ENCODE measurements around the gene PABPN1L.
A peak's percentile ranks its signal among the peaks of the same experiment; 100 is the strongest.
"Not testable (repeated sequence)": the region's sequence is repeated elsewhere in the genome, so short reads cannot be mapped to it uniquely, and the experiment has no call there.

The PABPN1L gene

GRCh38 chr16:88892065-88892464 lies 25.6 kb upstream of the PABPN1L start:
- Mint-ChIP-seq H3K27ac (no peak overlapping the region), H3K9me3 (no peaks in the 10 kb centered on the region), H3K27me3 (no peaks in the 10 kb centered on the region), H3K36me3 (no peaks in the 10 kb centered on the region), H3K4me1 (no peaks in the 10 kb centered on the region), H3K4me3 (no peak overlapping the region)

GRCh38 chr16:88891083-88891482 lies 24.6 kb upstream of the PABPN1L start:
- no peak overlapping the region for H3K4me3 Mint-ChIP-seq
- H3K27ac Mint-ChIP-seq, result no peak overlapping the region
- no peaks in the 10 kb centered on the region for H3K36me3 Mint-ChIP-seq
- no peaks in the 10 kb centered on the region for H3K9me3 Mint-ChIP-seq
- no peaks in the 10 kb centered on the region for H3K4me1 Mint-ChIP-seq
- H3K27me3 Mint-ChIP-seq, result no peaks in the 10 kb centered on the region

- not testable (repeated sequence) for H3K9me3 Mint-ChIP-seq, H3K4me3 Mint-ChIP-seq, H3K27me3 Mint-ChIP-seq, H3K4me1 Mint-ChIP-seq, H3K27ac Mint-ChIP-seq, H3K36me3 Mint-ChIP-seq
Measured at GRCh38 chr16:88889702-88890352, 23.4 kb upstream of the PABPN1L start.

- H3K9me3 Mint-ChIP-seq, result no peaks in the 10 kb centered on the region
- H3K36me3 Mint-ChIP-seq, result no peaks in the 10 kb centered on the region
- H3K27me3 Mint-ChIP-seq, result no peaks in the 10 kb centered on the region
- H3K4me1 Mint-ChIP-seq, result no peaks in the 10 kb centered on the region
- no peak overlapping the region for H3K27ac Mint-ChIP-seq
- H3K4me3 Mint-ChIP-seq, result no peak overlapping the region
Measured at GRCh38 chr16:88888461-88889387, 22.3 kb upstream of the PABPN1L start.

GRCh38 chr16:88888057-88888456 lies 21.6 kb upstream of the PABPN1L start:
- no peaks in the 10 kb centered on the region for H3K9me3 Mint-ChIP-seq
- H3K27me3 Mint-ChIP-seq, result no peaks in the 10 kb centered on the region
- H3K36me3 Mint-ChIP-seq, result no peaks in the 10 kb centered on the region
- no peak overlapping the region for H3K27ac Mint-ChIP-seq
- H3K4me3 Mint-ChIP-seq, result no peak overlapping the region
- H3K4me1 Mint-ChIP-seq, result peaks cover 3% of the 10 kb centered on the region

- no peaks in the 10 kb centered on the region for H3K27me3 Mint-ChIP-seq
- no peaks in the 10 kb centered on the region for H3K36me3 Mint-ChIP-seq
- no peak overlapping the region for H3K4me3 Mint-ChIP-seq
- H3K9me3 Mint-ChIP-seq, result no peaks in the 10 kb centered on the region
- no peak overlapping the region for H3K27ac Mint-ChIP-seq
- H3K4me1 Mint-ChIP-seq, result peaks cover 3% of the 10 kb centered on the region
Measured at GRCh38 chr16:88886845-88887521, 20.5 kb upstream of the PABPN1L start.

- no peaks in the 10 kb centered on the region for H3K36me3 Mint-ChIP-seq
- H3K4me1 Mint-ChIP-seq, result peaks cover 3% of the 10 kb centered on the region
- H3K27ac Mint-ChIP-seq, result no peak overlapping the region
- H3K27me3 Mint-ChIP-seq, result no peaks in the 10 kb centered on the region
- no peak overlapping the region for H3K4me3 Mint-ChIP-seq
- H3K9me3 Mint-ChIP-seq, result no peaks in the 10 kb centered on the region
Measured at GRCh38 chr16:88886420-88886844, 20.0 kb upstream of the PABPN1L start.

GRCh38 chr16:88885693-88886280 lies 19.3 kb upstream of the PABPN1L start:
- H3K36me3 Mint-ChIP-seq, result no peaks in the 10 kb centered on the region
- H3K4me1 Mint-ChIP-seq, result peaks cover 3% of the 10 kb centered on the region
- no peak overlapping the region for H3K27ac Mint-ChIP-seq
- no peaks in the 10 kb centered on the region for H3K9me3 Mint-ChIP-seq
- H3K27me3 Mint-ChIP-seq, result no peaks in the 10 kb centered on the region
- no peak overlapping the region for H3K4me3 Mint-ChIP-seq

- no peak overlapping the region for H3K4me3 Mint-ChIP-seq
- peaks cover 3% of the 10 kb centered on the region for H3K4me1 Mint-ChIP-seq
- H3K27me3 Mint-ChIP-seq, result no peaks in the 10 kb centered on the region
- H3K27ac Mint-ChIP-seq, result no peak overlapping the region
- H3K36me3 Mint-ChIP-seq, result no peaks in the 10 kb centered on the region
- no peaks in the 10 kb centered on the region for H3K9me3 Mint-ChIP-seq
Measured at GRCh38 chr16:88884569-88885271, 18.3 kb upstream of the PABPN1L start.

GRCh38 chr16:88883946-88884345 lies 17.5 kb upstream of the PABPN1L start:
- Mint-ChIP-seq H3K27me3 (no peaks in the 10 kb centered on the region), H3K9me3 (no peaks in the 10 kb centered on the region), H3K4me3 (no peak overlapping the region), H3K4me1 (peaks cover 3% of the 10 kb centered on the region), H3K27ac (no peak overlapping the region), H3K36me3 (no peaks in the 10 kb centered on the region)

GRCh38 chr16:88883117-88883895 lies 16.8 kb upstream of the PABPN1L start:
- Mint-ChIP-seq H3K9me3 (no peaks in the 10 kb centered on the region), H3K4me3 (no peak overlapping the region), H3K27ac (no peak overlapping the region), H3K27me3 (no peaks in the 10 kb centered on the region), H3K36me3 (no peaks in the 10 kb centered on the region), H3K4me1 (peaks cover 3% of the 10 kb centered on the region)

- Mint-ChIP-seq H3K27me3 (no peaks in the 10 kb centered on the region), H3K4me3 (no peak overlapping the region), H3K9me3 (no peaks in the 10 kb centered on the region), H3K4me1 (peaks cover 3% of the 10 kb centered on the region), H3K27ac (peak overlapping the region; percentile 86), H3K36me3 (no peaks in the 10 kb centered on the region)
Measured at GRCh38 chr16:88882358-88883030, 16.0 kb upstream of the PABPN1L start.

- Mint-ChIP-seq H3K27ac (peak overlapping the region; percentile 86), H3K27me3 (no peaks in the 10 kb centered on the region)
Measured at GRCh38 chr16:88881675-88882357, 15.4 kb upstream of the PABPN1L start.

More at GRCh38 chr16:88881675-88882357, 15.4 kb upstream of the PABPN1L start:
- Mint-ChIP-seq H3K4me1 (peaks cover 3% of the 10 kb centered on the region), H3K36me3 (no peaks in the 10 kb centered on the region), H3K9me3 (no peaks in the 10 kb centered on the region), H3K4me3 (no peak overlapping the region)

Measured in activated naive CD4-positive, alpha-beta T cell treated with anti-CD3 and anti-CD28 coated beads, Interleukin-2, amount 50 U/mL, for 24 hours (primary cell).